HepG2 (cell line): ENCODE measurements around the gene P3H4. TPM values are rescaled to one million over a fixed set of nuclear protein-coding genes. Genes with fewer than 3 reads are reported as not detected.
A peak's percentile ranks its signal among the peaks of the same experiment; 100 is the strongest.

Source experiments
- ATAC-seq: fragments of 200-7000 bp; cut with Tn5 transposase; 3 replicates; pipeline ENCODE4 v1.9.1; 2020; ENCODE audit warnings: mild to moderate bottlenecking, moderate library complexity
- BruUV-seq: library from RNA; stranded (reverse); fragments of 400-500 nt; replicated peaks from 2 replicates; lab custom pipeline; 2021; lab: Mats Ljungman, UMichigan
- CTCF ChIA-PET: fragments of 300-600 bp; formaldehyde crosslinking; extraction: SDS; loops from one replicate; lab custom pipeline; 2021; ENCODE audit warnings: low total read pairs, inconsistent platforms, low intra/inter-chr PET ratio; lab: Yijun Ruan, JAX
- POLR2A ChIA-PET: fragments of 350-600 bp; sonication (Branson Sonifier 250); formaldehyde crosslinking; loops from one replicate; lab custom pipeline; 2020; ENCODE audit warnings: antibody characterized with exemption, inconsistent platforms; lab: Yijun Ruan, JAX
- DNase-seq: peaks from one replicate; pipeline ENCODE4 v3.0.0-alpha.2; 2015; ENCODE audit warnings: low spot score
- FAIRE-seq: peaks from 3 replicates; lab custom pipeline; 2011; peaks lifted over from hg19 to GRCh38; lab: Jason Lieb, UNC
- H2AFZ ChIP-seq: one replicate; pipeline ENCODE4 v1.6.1; 2011; ENCODE audit warnings: low read length, inconsistent platforms
- H3K27ac ChIP-seq: fragments of 300-600 bp; 3 replicates; pipeline ENCODE4 v1.8.0; 2011; ENCODE audit warnings: mixed run types, mild to moderate bottlenecking, mixed read lengths, low read length, inconsistent platforms; ENCODE audit not compliant: insufficient read depth; ENCODE audit errors: extremely low read length
- H3K27me3 ChIP-seq, 2 experiments: fragments of 200-600 bp in 1 of 2; 2 replicates in 1 of 2; 3 replicates in 1 of 2; pipeline versions ENCODE4 v1.6.0 to v1.8.0; 2011; ENCODE audit warnings: low read length in 2 of 2, mild to moderate bottlenecking in 2 of 2, moderate library complexity in 2 of 2, inconsistent platforms in 1 of 2; ENCODE audit not compliant: insufficient read depth in 2 of 2, control insufficient read depth in 1 of 2
- H3K36me3 ChIP-seq, 2 experiments: fragments of 200-600 bp in 1 of 2; replicated peaks in 1 of 2; 2 replicates in 1 of 2; 3 replicates in 1 of 2; pipeline versions ENCODE4 v1.5.1 to v1.8.0; 2011; ENCODE audit warnings: low read length in 2 of 2, inconsistent platforms in 1 of 2; ENCODE audit not compliant: insufficient read depth in 2 of 2, control insufficient read depth in 1 of 2
- H3K4me1 ChIP-seq: 2 replicates; pipeline ENCODE4 v1.5.1; 2012; ENCODE audit warnings: low read length, inconsistent platforms; ENCODE audit not compliant: insufficient read depth
- H3K4me2 ChIP-seq: 2 replicates; pipeline ENCODE4 v1.6.0; 2011; ENCODE audit warnings: low read depth, low read length, inconsistent platforms
- H3K4me3 ChIP-seq, 3 experiments: fragments of 200-600 bp in 1 of 3; sonication (generic), shearing (Covaris generic) in 1 of 3; replicated peaks in 1 of 3; 2 replicates each; pipeline ENCODE4 v1.5.1; 2011 to 2016; ENCODE audit warnings: low read length in 3 of 3, inconsistent platforms in 2 of 3, low read depth in 2 of 3, mild to moderate bottlenecking in 2 of 3, control low read depth in 1 of 3, mixed read lengths in 1 of 3; ENCODE audit not compliant: insufficient read depth in 1 of 3
- H3K79me2 ChIP-seq: one replicate; pipeline ENCODE4 v1.6.1; 2011; ENCODE audit warnings: low read length, inconsistent platforms; ENCODE audit not compliant: insufficient read depth
- H3K9ac ChIP-seq: 2 replicates; pipeline ENCODE4 v1.6.0; 2011; ENCODE audit warnings: mild to moderate bottlenecking, low read depth, low read length, inconsistent platforms; ENCODE audit not compliant: insufficient read depth
- H3K9me3 ChIP-seq: 2 replicates; pipeline ENCODE4 v1.5.1; 2012; ENCODE audit warnings: mild to moderate bottlenecking, low read length
- H4K20me1 ChIP-seq: 2 replicates; pipeline ENCODE4 v1.6.0; 2011; ENCODE audit warnings: inconsistent platforms, mild to moderate bottlenecking, low read length, moderate library complexity; ENCODE audit not compliant: insufficient read depth
- CBX2 ChIP-seq, 2 experiments: fragments of 200-600 bp in 1 of 2; sonication (generic); formaldehyde crosslinking in 1 of 2; IDR thresholded peaks; 2 replicates each; pipeline versions ENCODE4 v1.7.0 to v1.8.1; 2018 to 2022; ENCODE audit warnings: low read depth in 2 of 2, low read length in 1 of 2, mild to moderate bottlenecking in 1 of 2, missing genetic modification reagents in 1 of 2
- GLI4 ChIP-seq: sonication (generic); formaldehyde crosslinking; IDR thresholded peaks from 2 replicates; pipeline ENCODE4 v1.5.1; 2020; ENCODE audit warnings: missing genetic modification reagents, mild to moderate bottlenecking, moderate library complexity, borderline replicate concordance
- IRF2 ChIP-seq: IDR thresholded peaks from 2 replicates; pipeline ENCODE4 v1.6.1; 2018; ENCODE audit warnings: missing genetic modification reagents, missing compliant biosample characterization
- NR2F1 ChIP-seq, 2 experiments: fragments of 450-650 bp in 1 of 2; formaldehyde crosslinking in 1 of 2; IDR thresholded peaks; 2 replicates each; pipeline versions ENCODE4 v1.5.0 to v1.6.1; 2016 to 2020; ENCODE audit warnings: mild to moderate bottlenecking in 1 of 2, missing compliant biosample characterization in 1 of 2, missing genetic modification reagents in 1 of 2, moderate library complexity in 1 of 2
- NRL ChIP-seq: sonication (generic); formaldehyde crosslinking; IDR thresholded peaks from 2 replicates; pipeline ENCODE4 v1.5.0; 2020; ENCODE audit warnings: missing genetic modification reagents, mild to moderate bottlenecking, moderate library complexity, borderline replicate concordance
- POLR2AphosphoS5 ChIP-seq: IDR thresholded peaks from 2 replicates; pipeline ENCODE4 v1.6.1; 2012; ENCODE audit warnings: low read depth, low read length
- SAP130 ChIP-seq: IDR thresholded peaks from 2 replicates; pipeline ENCODE4 v1.6.1; 2016; ENCODE audit warnings: low read depth
- SP2 ChIP-seq: sonication (generic); formaldehyde crosslinking; IDR thresholded peaks from 2 replicates; pipeline ENCODE4 v1.5.1; 2020; ENCODE audit warnings: mild to moderate bottlenecking, missing genetic modification reagents
- ZFAT ChIP-seq: sonication (generic); formaldehyde crosslinking; conservative IDR thresholded peaks from 2 replicates; pipeline ENCODE4 v1.8.1; 2023; ENCODE audit warnings: missing genetic modification reagents, inconsistent platforms
- ZNF343 ChIP-seq: sonication (generic); formaldehyde crosslinking; IDR thresholded peaks from 2 replicates; pipeline ENCODE4 v1.4.0; 2020; ENCODE audit warnings: mild to moderate bottlenecking, missing genetic modification reagents
- ZNF496 ChIP-seq: sonication (generic); formaldehyde crosslinking; IDR thresholded peaks from 2 replicates; pipeline ENCODE4 v1.8.1; 2023; ENCODE audit warnings: mild to moderate bottlenecking, moderate library complexity, missing genetic modification reagents; ENCODE audit not compliant: insufficient replicate concordance
- ZNF790 ChIP-seq: sonication (generic); formaldehyde crosslinking; IDR thresholded peaks from 2 replicates; pipeline ENCODE4 v1.8.0; 2022; ENCODE audit warnings: missing genetic modification reagents, mild to moderate bottlenecking, borderline replicate concordance
- WGBS: methylation state at CpG from one replicate; pipeline ENCODE4 v1.1.6; 2017; ENCODE audit warnings: low lambda C conversion rate; 5-methylcytosine and 5-hydroxymethylcytosine counted together
- in situ Hi-C: cut with HindIII; loops from 2 replicates; pipeline ENCODE4 v1.10.0; 2017; ENCODE audit warnings: low pct_unique_long_range_greater_than_20kb; ENCODE audit not compliant: extremely low pct_ligation_motif_present
- intact Hi-C: fragments of 100-400 bp; cut with micrococcal nuclease; formaldehyde crosslinking; loops from one replicate; pipeline ENCODE4 v1.10.0; 2022; ENCODE audit not compliant: unreplicated experiment
- polyA plus RNA-seq, 8 experiments: library from polyadenylated mRNA; depleted of rRNA in 3 of 8; stranded (reverse) in 7 of 8; unstranded in 1 of 8; fragments of >200 nt; fragmentation: Illumina TruSeq in 4 of 8; extraction: Trizol in 4 of 8; gene quantifications; 2 replicates each; pipeline versions ENCODE4 v1.2.1 to v1.2.3, GENCODE V29; 2011 to 2016; ENCODE audit warnings: low read depth in 4 of 8, missing spikeins in 1 of 8, mixed read lengths in 1 of 8; ENCODE audit not compliant: insufficient read depth in 1 of 8
- total RNA-seq, 5 experiments: library from RNA; depleted of rRNA; stranded (reverse); fragments of >200 nt; fragmentation: Illumina TruSeq; extraction: Trizol; gene quantifications; 2 replicates each; pipeline ENCODE4 v1.2.3, GENCODE V29; 2016; ENCODE audit warnings: low read depth in 1 of 5
- TF ChIP-seq, protein P1 (sequence below): sonication (generic); formaldehyde crosslinking; IDR thresholded peaks from 2 replicates; pipeline ENCODE4 v1.4.0; 2020; ENCODE audit warnings: missing genetic modification reagents
- TF ChIP-seq, protein P2 (sequence below): sonication (generic); formaldehyde crosslinking; IDR thresholded peaks from 2 replicates; pipeline ENCODE4 v1.4.0; 2020; ENCODE audit warnings: missing genetic modification reagents
- TF ChIP-seq, protein P3 (sequence below): sonication (generic); formaldehyde crosslinking; IDR thresholded peaks from 2 replicates; pipeline ENCODE4 v1.9.0; 2021; ENCODE audit warnings: missing genetic modification reagents, mild to moderate bottlenecking, borderline replicate concordance

P3H4 gene
- total and polyA plus RNA-seq, 2 of the 13 experiments (the other 11 are each of a cell fraction or from before 2014, with no cell fraction given), result 37.1 to 50.6 TPM

DNA sequence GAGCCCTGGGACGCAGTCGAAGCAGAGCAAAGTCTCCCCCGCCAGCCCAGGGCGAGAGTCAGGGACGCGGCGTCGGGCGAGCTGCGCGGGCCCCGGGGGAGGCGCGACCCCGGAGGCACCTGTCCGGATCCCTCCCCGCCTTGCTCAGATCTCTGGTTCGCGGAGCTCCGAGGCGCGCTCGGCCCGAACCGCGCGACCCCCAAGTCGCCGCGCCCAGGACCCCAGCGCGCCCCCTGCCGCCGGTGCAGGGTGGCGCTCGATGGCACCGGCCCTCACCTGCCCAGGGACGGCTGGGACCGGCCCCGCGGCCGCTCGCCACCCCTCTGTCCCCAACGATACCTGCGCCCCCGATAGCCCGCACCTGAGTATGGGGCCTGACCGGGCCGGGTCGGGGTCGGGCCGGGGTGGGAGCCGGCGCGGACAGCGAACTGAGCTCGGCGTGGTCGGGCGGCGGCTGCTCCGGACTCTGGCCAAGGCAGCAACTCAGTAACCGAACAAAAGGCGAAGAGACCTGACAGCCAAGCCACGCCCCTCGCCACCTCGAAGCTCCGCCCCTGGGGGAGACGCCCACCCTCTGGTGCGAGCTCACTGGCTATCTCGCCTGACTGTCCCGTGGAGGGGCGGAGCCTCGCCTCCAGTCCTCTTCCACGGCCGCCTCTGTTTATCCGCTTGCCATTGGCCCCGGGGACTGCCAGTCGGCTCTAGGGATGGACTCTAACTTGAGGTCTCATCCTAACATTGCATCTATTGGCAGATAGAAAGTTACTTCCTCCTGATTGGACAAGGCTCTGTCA lies 25.3 kb downstream of the P3H4 start, which contains the start of gene JUP (continued):
- TF ChIP-seq ZNF790 (CRISPR knock-in tag) (peak; percentile 84; the same call in 1 of the 2 replicates), CBX2 (IDR thresholded peaks at IDR 0.05; ENCODE audit: low read depth, low read length) (no peak), CBX2 (CRISPR knock-in tag; IDR thresholded peaks at IDR 0.05; ENCODE audit: low read depth) (peak; percentile 89; the same call in 1 of the 2 replicates), POLR2AphosphoS5 (peak; percentile 73)
- TF ChIP-seq, all 625 proteins: peak for 254

DNA sequence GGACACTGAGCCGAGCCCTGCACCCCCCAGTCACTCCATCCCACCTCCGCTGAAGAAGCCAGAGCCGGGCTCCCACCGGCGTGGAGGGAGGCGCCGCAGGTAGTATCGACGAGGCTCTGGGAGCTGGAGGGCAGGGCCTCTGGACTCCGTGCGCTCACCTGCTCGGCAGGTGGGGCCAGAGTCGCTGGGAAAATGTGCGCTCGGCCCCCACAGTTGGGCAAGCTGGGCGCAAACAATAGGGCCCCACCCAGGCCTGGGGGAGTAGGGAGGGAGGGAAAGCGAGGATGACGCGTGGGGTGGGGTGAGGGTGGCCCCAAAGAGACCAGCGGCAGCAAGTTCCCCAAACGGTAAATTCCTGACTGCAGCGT lies 25.9 kb downstream of the P3H4 start:
- Histone ChIP-seq H3K36me3 (no peaks in the 10 kb centered on the region), H3K4me3 (peak overlapping the region; percentile 60 to 90 (median 71)), H3K9ac (peak overlapping the region; percentile 71), H2AFZ (no peak overlapping the region), H3K79me2 (peaks cover 6% of the 10 kb centered on the region), H3K9me3 (no peaks in the 10 kb centered on the region), H3K4me2 (peak overlapping the region; percentile 81), H3K27me3 (no peaks in the 10 kb centered on the region; a peak in 1 of 5 replicates), H4K20me1 (peaks cover 3% of the 10 kb centered on the region), H3K4me1 (peaks cover 34% of the 10 kb centered on the region), H3K27ac (peak overlapping the region; percentile 62)
- 0% methylated on average over 14 of the region's 22 CpGs for WGBS
- POLR2A ChIA-PET, result interaction anchor here (1.0 to 3.5 kb wide), 19 partner anchors 9 to 231 kb away, joined by 3 to 95 read pairs (median 7); partner anchors contain the start of genes DNAJC7, EIF1, HAP1 and KLHL11
- CTCF ChIA-PET, result interaction anchor here (1.3 kb wide), 1 partner anchor 8 kb away, joined by 5 read pairs; no protein-coding TSS in a partner anchor
- FAIRE-seq (no peak), DNase-seq (no peak), ATAC-seq (peak; percentile 5)
- BruUV-seq, result no TSS peak
- in situ Hi-C loops, result no loop called here
- intact Hi-C loops, result loop anchor here (1.0 kb wide), 2 partner anchors 9 to 13 kb away; no protein-coding TSS in a partner anchor
- TF ChIP-seq NRL (CRISPR knock-in tag) (peak; percentile 77; the same call in 1 of the 2 replicates), ZNF343 (CRISPR knock-in tag) (no peak), SP2 (CRISPR knock-in tag) (no peak), GLI4 (CRISPR knock-in tag) (no peak), ZFAT (CRISPR knock-in tag) (no peak), NR2F1 (CRISPR knock-in tag; IDR thresholded peaks at IDR 0.05) (no peak), ZNF496 (CRISPR knock-in tag) (no peak), SAP130 (CRISPR knock-in tag) (no peak), IRF2 (CRISPR knock-in tag) (no peak)
- TF ChIP-seq, protein P1, sequence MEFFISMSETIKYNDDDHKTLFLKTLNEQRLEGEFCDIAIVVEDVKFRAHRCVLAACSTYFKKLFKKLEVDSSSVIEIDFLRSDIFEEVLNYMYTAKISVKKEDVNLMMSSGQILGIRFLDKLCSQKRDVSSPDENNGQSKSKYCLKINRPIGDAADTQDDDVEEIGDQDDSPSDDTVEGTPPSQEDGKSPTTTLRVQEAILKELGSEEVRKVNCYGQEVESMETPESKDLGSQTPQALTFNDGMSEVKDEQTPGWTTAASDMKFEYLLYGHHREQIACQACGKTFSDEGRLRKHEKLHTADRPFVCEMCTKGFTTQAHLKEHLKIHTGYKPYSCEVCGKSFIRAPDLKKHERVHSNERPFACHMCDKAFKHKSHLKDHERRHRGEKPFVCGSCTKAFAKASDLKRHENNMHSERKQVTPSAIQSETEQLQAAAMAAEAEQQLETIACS (CRISPR knock-in tag), result no peak
- TF ChIP-seq, protein P2, sequence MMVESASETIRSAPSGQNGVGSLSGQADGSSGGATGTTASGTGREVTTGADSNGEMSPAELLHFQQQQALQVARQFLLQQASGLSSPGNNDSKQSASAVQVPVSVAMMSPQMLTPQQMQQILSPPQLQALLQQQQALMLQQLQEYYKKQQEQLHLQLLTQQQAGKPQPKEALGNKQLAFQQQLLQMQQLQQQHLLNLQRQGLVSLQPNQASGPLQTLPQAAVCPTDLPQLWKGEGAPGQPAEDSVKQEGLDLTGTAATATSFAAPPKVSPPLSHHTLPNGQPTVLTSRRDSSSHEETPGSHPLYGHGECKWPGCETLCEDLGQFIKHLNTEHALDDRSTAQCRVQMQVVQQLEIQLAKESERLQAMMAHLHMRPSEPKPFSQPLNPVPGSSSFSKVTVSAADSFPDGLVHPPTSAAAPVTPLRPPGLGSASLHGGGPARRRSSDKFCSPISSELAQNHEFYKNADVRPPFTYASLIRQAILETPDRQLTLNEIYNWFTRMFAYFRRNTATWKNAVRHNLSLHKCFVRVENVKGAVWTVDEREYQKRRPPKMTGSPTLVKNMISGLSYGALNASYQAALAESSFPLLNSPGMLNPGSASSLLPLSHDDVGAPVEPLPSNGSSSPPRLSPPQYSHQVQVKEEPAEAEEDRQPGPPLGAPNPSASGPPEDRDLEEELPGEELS (CRISPR knock-in tag), result peak; percentile 5; the same call in 1 of the 2 replicates
- TF ChIP-seq, protein P3, sequence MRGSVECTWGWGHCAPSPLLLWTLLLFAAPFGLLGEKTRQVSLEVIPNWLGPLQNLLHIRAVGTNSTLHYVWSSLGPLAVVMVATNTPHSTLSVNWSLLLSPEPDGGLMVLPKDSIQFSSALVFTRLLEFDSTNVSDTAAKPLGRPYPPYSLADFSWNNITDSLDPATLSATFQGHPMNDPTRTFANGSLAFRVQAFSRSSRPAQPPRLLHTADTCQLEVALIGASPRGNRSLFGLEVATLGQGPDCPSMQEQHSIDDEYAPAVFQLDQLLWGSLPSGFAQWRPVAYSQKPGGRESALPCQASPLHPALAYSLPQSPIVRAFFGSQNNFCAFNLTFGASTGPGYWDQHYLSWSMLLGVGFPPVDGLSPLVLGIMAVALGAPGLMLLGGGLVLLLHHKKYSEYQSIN (CRISPR knock-in tag), result no peak
